SK-N-SH (cell line): ENCODE data around the gene UTRN. TPM values are rescaled to one million over a fixed set of nuclear protein-coding genes. Genes with fewer than 3 reads are reported as not detected.
A peak's percentile ranks its signal among the peaks of the same experiment; 100 is the strongest.

ENCODE experiments used
- CTCF ChIA-PET: fragments of 300-600, 350-600 bp; formaldehyde crosslinking; extraction: SDS; loops from one replicate; lab custom pipeline; 2021; lab: Yijun Ruan, JAX
- POLR2A ChIA-PET: fragments of 350-600 bp; sonication (Branson Sonifier 250); formaldehyde crosslinking; extraction: SDS; loops from one replicate; lab custom pipeline; 2020; ENCODE audit warnings: antibody characterized with exemption, inconsistent platforms; lab: Yijun Ruan, JAX
- DNase-seq: peaks from one replicate; pipeline ENCODE4 v3.0.0; 2012
- H2AFZ ChIP-seq: fragments of 200-600 bp; sonication (generic); 2 replicates; pipeline ENCODE4 v1.8.1; 2016; ENCODE audit warnings: antibody characterized with exemption, mild to moderate bottlenecking, low read depth
- H3F3A ChIP-seq: fragments of 200-600 bp; sonication (generic); replicated peaks from 2 replicates; pipeline ENCODE3; 2016; ENCODE audit warnings: antibody characterized with exemption, mild to moderate bottlenecking; ENCODE audit not compliant: insufficient read depth
- H3K27ac ChIP-seq, 2 experiments: fragments of 200-500 bp in 1 of 2; fragments of 200-600 bp in 1 of 2; sonication (Bioruptor generic) in 1 of 2; sonication (generic), shearing (Covaris generic) in 1 of 2; 2 replicates each; pipeline versions ENCODE4 v1.5.1 to v1.6.1; 2014 to 2016; ENCODE audit warnings: low read depth in 2 of 2, inconsistent platforms in 1 of 2, low read length in 1 of 2, mild to moderate bottlenecking in 1 of 2, mixed read lengths in 1 of 2
- H3K27me3 ChIP-seq: fragments of 200-600 bp; sonication (generic), shearing (Covaris generic); 2 replicates; pipeline ENCODE4 v1.6.1; 2016; ENCODE audit warnings: mixed run types; ENCODE audit not compliant: insufficient read depth
- H3K36me3 ChIP-seq, 2 experiments: fragments of 200-500 bp in 1 of 2; fragments of 200-600 bp in 1 of 2; sonication (Bioruptor generic) in 1 of 2; sonication (generic) in 1 of 2; replicated peaks in 1 of 2; 2 replicates each; pipeline versions ENCODE3 to v1.5.1; 2014 to 2016; ENCODE audit warnings: low read length in 1 of 2, mild to moderate bottlenecking in 1 of 2; ENCODE audit not compliant: insufficient read depth in 2 of 2, control insufficient read depth in 1 of 2
- H3K4me1 ChIP-seq, 2 experiments: fragments of 200-500 bp in 1 of 2; fragments of 200-600 bp in 1 of 2; sonication (Bioruptor generic) in 1 of 2; sonication (generic), shearing (Covaris generic) in 1 of 2; 2 replicates each; pipeline versions ENCODE4 v1.5.1 to v1.6.1; 2014 to 2016; ENCODE audit warnings: low read depth in 1 of 2, low read length in 1 of 2, mixed run types in 1 of 2; ENCODE audit not compliant: insufficient read depth in 2 of 2, control insufficient read depth in 1 of 2
- H3K4me2 ChIP-seq: fragments of 200-600 bp; sonication (generic), shearing (Covaris generic); 2 replicates; pipeline ENCODE4 v1.6.1; 2017; ENCODE audit warnings: mixed run types
- H3K4me3 ChIP-seq, 2 experiments: fragments of 200-500 bp in 1 of 2; fragments of 200-600 bp in 1 of 2; sonication (Bioruptor generic) in 1 of 2; sonication (generic), shearing (Covaris generic) in 1 of 2; 2 replicates each; pipeline versions ENCODE4 v1.5.1 to v1.8.1; 2014 to 2016; ENCODE audit warnings: low read depth in 2 of 2, inconsistent platforms in 1 of 2, low read length in 1 of 2, mild to moderate bottlenecking in 1 of 2, mixed read lengths in 1 of 2, moderate library complexity in 1 of 2
- H3K79me2 ChIP-seq: fragments of 200-600 bp; sonication (generic); 2 replicates; pipeline ENCODE4 v1.8.1; 2017; ENCODE audit warnings: mild to moderate bottlenecking; ENCODE audit not compliant: insufficient read depth
- H3K9ac ChIP-seq: fragments of 200-600 bp; sonication (generic); 2 replicates; pipeline ENCODE4 v1.6.1; 2017; ENCODE audit warnings: mixed run types
- H3K9me2 ChIP-seq: fragments of 200-600 bp; sonication (generic); 2 replicates; pipeline ENCODE4 v1.6.1; 2017; ENCODE audit warnings: mixed run types
- H3K9me3 ChIP-seq: fragments of 200-600 bp; sonication (generic); 2 replicates; pipeline ENCODE4 v1.6.1; 2017; ENCODE audit warnings: mixed run types, mild to moderate bottlenecking, moderate library complexity
- H4K20me1 ChIP-seq: fragments of 200-600 bp; sonication (generic); 2 replicates; pipeline ENCODE4 v1.6.1; 2017; ENCODE audit warnings: mild to moderate bottlenecking, mixed run types; ENCODE audit not compliant: insufficient read depth
- CHD2 ChIP-seq: fragments of 150-350 bp; IDR thresholded peaks from 2 replicates; pipeline ENCODE4 v1.6.1; 2018; ENCODE audit warnings: low read length; ENCODE audit not compliant: partially characterized antibody
- CTCF ChIP-seq: fragments of 200-600 bp; sonication (generic); IDR thresholded peaks from 2 replicates; pipeline ENCODE4 v1.6.1; 2017; ENCODE audit warnings: antibody characterized with exemption, mild to moderate bottlenecking, moderate library complexity
- ELF1 ChIP-seq: IDR thresholded peaks from 2 replicates; pipeline ENCODE4 v1.4.0; 2012
- EP300 ChIP-seq, 2 experiments: IDR thresholded peaks; 2 replicates each; pipeline versions ENCODE4 v1.4.0 to v1.6.1; 2012; ENCODE audit warnings: borderline replicate concordance in 1 of 2, low read depth in 1 of 2, low read length in 1 of 2
- FOXM1 ChIP-seq: IDR thresholded peaks from 2 replicates; pipeline ENCODE4 v1.4.0; 2012; ENCODE audit warnings: low read depth, mild to moderate bottlenecking
- GABPA ChIP-seq: IDR thresholded peaks from 2 replicates; pipeline ENCODE4 v1.4.0; 2012; ENCODE audit warnings: low read depth, mild to moderate bottlenecking
- MAX ChIP-seq: IDR thresholded peaks from 2 replicates; pipeline ENCODE4 v1.4.0; 2012; ENCODE audit warnings: low read depth
- PBX3 ChIP-seq: IDR thresholded peaks from 2 replicates; pipeline ENCODE4; 2012
- RAD21 ChIP-seq: IDR thresholded peaks from 2 replicates; pipeline ENCODE4 v1.6.1; 2012; ENCODE audit warnings: mild to moderate bottlenecking, low read length
- REST ChIP-seq: IDR thresholded peaks from 2 replicates; pipeline ENCODE4 v1.6.1; 2012; ENCODE audit warnings: mild to moderate bottlenecking, low read depth, low read length, moderate library complexity
- RFX5 ChIP-seq: IDR thresholded peaks from 2 replicates; pipeline ENCODE4 v1.6.1; 2012; ENCODE audit warnings: mild to moderate bottlenecking, improper control_type of control experiment, low read length
- RXRA ChIP-seq: IDR thresholded peaks from 2 replicates; pipeline ENCODE4 v1.4.0; 2012; ENCODE audit warnings: low read depth, mild to moderate bottlenecking, borderline replicate concordance
- SMC3 ChIP-seq: IDR thresholded peaks from 2 replicates; pipeline ENCODE4 v1.6.1; 2012; ENCODE audit warnings: low read depth, low read length, improper control_type of control experiment
- TAF1 ChIP-seq: IDR thresholded peaks from 2 replicates; pipeline ENCODE4 v1.6.1; 2012; ENCODE audit warnings: low read depth, mild to moderate bottlenecking, low read length, moderate library complexity, borderline replicate concordance
- TCF12 ChIP-seq: IDR thresholded peaks from 2 replicates; pipeline ENCODE4 v1.4.0; 2012
- ZBTB33 ChIP-seq: IDR thresholded peaks from 2 replicates; pipeline ENCODE4 v1.4.0; 2012; ENCODE audit warnings: low read depth, borderline replicate concordance
- WGBS: methylation state at CpG from one replicate; pipeline ENCODE4 v1.1.6; 2017; ENCODE audit warnings: low lambda C conversion rate; 5-methylcytosine and 5-hydroxymethylcytosine counted together
- polyA plus RNA-seq, 3 experiments: library from polyadenylated mRNA; depleted of rRNA; stranded (reverse); fragments of >200 nt; gene quantifications; 2 replicates each; pipeline ENCODE4 v1.2.3, GENCODE V29; 2012

UTRN gene
- polyA plus RNA-seq, 1 of the 3 experiments (the other 2 are of a cell fraction), result 6.8 TPM

GRCh38 chr6:144315226-144315980 lies 30.3 kb downstream of the UTRN start:
- H3K79me2 ChIP-seq, result 0 out of 2 replicates have a peak, but pooled peaks cover 7% of the 10 kb centered on the region
- POLR2A ChIA-PET, result no interaction called here
- H3K27me3 ChIP-seq, result no peaks in the 10 kb centered on the region; the same call in 1 of the 2 replicates
- H3K9me3 ChIP-seq, result no peaks in the 10 kb centered on the region
- TF ChIP-seq RFX5, result no peak
- TF ChIP-seq GABPA, result no peak
- TF ChIP-seq RXRA, result no peak
- no peak for TF ChIP-seq SMC3
- TF ChIP-seq CHD2, result no peak
- TF ChIP-seq PBX3, result no peak
- no peak for TF ChIP-seq EP300 (IDR thresholded peaks at IDR 0.05; ENCODE audit: borderline replicate concordance in 1 of 2, low read depth in 1 of 2, low read length in 1 of 2)
- TF ChIP-seq ELF1, result no peak
- DNase-seq, result no peak
- H3K4me1 ChIP-seq, result peaks cover 0 to 3% of the 10 kb centered on the region in 2 experiments; a peak in 2 of 4 replicates
- peaks cover 4% of the 10 kb centered on the region for H3F3A ChIP-seq
- CTCF ChIA-PET, result no interaction called here
- H3K4me2 ChIP-seq, result no peak overlapping the region
- H3K4me3 ChIP-seq, result no peak overlapping the region
- WGBS, result 23% methylated on average over 12 of the region's 16 CpGs
- no peaks in the 10 kb centered on the region for H4K20me1 ChIP-seq
- no peak overlapping the region for H2AFZ ChIP-seq
- peak overlapping the region in 1 of 2 experiments; percentile 77; a peak in 1 of 4 replicates for H3K27ac ChIP-seq
- no peak overlapping the region for H3K9ac ChIP-seq
- no peaks in the 10 kb centered on the region for H3K9me2 ChIP-seq
- no peaks in the 10 kb centered on the region for H3K36me3 ChIP-seq

- Histone ChIP-seq H3K36me3 (no peaks in the 10 kb centered on the region), H3K9me3 (no peaks in the 10 kb centered on the region), H2AFZ (no peak overlapping the region), H4K20me1 (no peaks in the 10 kb centered on the region), H3K4me1 (peaks cover 0 to 3% of the 10 kb centered on the region in 2 experiments; a peak in 2 of 4 replicates), H3K27me3 (no peaks in the 10 kb centered on the region; the same call in 1 of the 2 replicates), H3K79me2 (0 out of 2 replicates have a peak, but pooled peaks cover 12% of the 10 kb centered on the region), H3K27ac (no peak overlapping the region; a peak in 1 of 4 replicates), H3K9ac (no peak overlapping the region), H3K9me2 (no peaks in the 10 kb centered on the region), H3K4me3 (no peak overlapping the region), H3F3A (peaks cover 4% of the 10 kb centered on the region), H3K4me2 (no peak overlapping the region)
- WGBS, result 19% methylated on average over 6 of the region's 6 CpGs
- POLR2A ChIA-PET, result no interaction called here
- CTCF ChIA-PET, result no interaction called here
- DNase-seq, result no peak
- TF ChIP-seq ZBTB33 (no peak), TCF12 (no peak), MAX (no peak), RAD21 (no peak), FOXM1 (no peak), RFX5 (no peak), TAF1 (no peak), CTCF (no peak), REST (no peak)
These were observed 31.1 kb downstream of the UTRN start for GRCh38 chr6:144315981-144316861.
